ENCODE results near the gene SYNDIG1L.
"Not testable (repeated sequence)": the region's sequence is repeated elsewhere in the genome, so short reads cannot be mapped to it uniquely, and the experiment has no call there.

The SYNDIG1L gene

DNA sequence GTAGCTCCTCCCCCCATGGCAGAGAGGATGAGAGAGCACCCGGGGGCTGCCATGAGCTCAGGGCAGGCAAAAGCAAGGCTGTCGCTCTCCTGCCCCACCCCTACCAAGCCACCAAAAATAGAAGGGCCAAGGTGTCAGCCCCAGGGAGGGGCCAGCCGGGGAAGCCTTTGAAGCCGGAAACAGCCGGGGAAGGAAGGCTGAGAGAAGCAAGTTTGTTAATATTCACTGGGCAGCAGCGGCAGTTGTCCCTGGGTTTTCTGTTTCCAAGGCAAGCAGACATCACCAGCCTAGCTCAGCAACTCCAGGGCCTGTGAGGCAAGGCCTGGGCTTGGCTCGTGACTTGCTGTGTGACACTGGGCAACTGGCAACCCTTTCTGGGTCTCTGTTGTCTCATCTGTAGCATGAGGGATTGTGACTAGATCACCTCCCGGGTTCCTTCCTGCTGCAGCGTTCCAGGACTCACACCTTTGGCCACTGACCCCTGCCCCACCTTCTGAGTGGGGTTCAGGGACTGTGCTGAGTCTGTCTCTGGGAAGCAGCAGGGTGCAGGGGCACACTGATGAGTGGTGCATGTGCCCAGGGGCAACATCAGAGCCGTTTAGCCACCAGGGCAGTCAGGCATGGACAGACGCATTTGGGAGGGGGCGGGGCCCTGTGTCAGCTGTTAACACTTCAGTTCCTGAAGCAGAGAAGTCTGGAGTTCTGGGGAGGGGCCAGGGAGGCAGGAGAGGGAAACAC, 24.3 kb downstream of the SYNDIG1L start:
- peak; percentile 40 for DNase-seq

DNA sequence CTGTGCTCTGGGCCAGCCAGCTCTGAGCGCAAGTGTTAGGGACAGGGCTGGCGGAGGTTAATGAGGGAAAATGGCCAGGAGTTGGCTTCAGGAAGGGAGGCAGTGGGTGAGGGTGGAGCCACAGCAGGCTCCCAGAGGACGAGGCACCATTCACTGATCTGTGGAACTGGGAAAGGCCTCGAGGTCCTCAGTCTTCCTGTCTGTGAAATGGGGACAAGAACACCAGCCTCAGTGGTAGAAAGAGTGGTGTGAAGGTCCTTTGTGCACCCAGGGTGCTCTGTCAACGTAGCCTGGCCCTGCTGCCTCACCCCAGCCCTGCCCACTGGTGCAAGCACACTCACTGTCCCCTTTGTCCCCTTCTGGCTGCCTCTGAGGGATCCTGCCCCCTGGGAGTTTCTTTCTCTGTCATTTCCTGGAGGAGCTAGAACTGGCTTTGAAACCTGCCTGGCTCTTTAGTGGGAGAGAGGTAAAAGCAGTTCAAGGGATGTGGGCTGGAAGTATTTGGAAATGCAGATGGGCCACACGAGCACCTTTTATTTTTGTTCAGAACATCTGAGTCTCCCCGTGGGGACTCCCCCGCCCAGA, 25.0 kb downstream of the SYNDIG1L start:
- DNase-seq: no peak

DNA sequence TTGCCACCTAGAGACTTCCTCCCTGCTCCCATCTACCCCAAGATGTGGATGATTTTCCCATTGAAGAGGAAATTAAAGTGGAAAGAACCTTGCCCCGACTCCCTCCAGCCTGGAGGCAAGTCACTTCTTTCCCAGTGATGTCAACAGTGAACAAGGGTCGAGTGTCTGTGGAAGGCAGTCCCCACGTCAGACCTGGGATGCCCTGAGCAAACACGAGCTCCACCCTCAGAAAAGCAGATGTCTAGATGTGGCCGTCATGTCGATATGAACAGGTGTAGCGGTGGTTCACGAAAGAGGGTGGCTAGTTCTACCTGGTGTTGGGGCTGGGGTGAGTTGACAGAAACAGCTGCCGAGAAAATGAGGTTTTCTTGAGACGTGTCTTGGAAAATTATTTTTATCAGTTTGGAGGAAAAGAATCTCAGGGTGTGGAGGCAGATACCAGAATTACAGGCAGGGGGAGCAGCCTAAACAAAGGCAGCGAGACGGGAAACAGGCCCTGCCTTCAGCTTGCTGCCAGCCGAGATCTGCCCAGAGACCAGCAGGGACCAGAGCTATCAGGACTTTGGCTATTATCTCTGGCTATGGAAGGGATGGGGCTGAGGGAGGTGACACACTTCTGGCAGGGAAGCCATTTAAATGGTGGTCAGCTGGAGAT, 25.9 kb downstream of the SYNDIG1L start:
- no peak for DNase-seq

DNA sequence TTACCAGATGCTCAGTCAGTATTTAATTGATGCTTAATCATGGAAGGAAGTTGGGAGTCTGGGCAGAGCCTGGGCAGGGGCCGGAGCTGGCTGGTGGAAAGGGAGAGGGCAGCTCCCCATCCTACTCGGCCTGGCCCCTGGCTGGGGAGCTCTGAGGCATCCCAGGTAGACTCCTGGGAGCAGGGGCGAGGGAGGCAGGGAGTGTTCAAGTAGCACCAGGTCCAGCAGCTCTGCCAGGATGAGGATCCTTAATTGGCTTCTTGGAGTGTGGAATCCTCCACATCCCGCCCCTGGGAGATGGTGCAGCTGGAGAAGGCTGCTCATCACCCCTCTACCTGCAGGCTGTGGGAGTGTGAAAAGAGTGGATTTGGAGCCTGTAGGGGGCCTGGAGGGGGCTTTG, 30.9 kb downstream of the SYNDIG1L start:
- no peak for DNase-seq

DNA sequence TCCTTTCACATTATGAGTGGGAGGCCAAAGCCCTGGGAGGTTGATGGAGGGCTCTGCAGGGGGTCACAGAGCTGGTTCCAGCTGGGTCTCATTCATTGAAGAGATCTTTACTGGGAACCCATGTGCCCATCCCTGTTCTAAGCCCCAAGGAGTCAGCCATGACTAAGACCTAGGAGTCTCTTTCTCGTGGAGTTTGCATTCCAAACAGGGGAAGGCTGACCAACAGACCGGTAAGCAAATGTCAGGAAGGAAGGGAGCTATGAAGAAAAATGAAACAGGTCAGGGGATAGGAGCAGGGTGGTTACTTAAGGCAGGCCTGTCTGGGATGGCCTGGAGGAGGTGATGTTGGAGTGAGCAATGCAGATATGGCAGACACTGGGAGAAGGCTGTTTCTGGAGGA, 31.5 kb downstream of the SYNDIG1L start:
- no peak for DNase-seq

DNA sequence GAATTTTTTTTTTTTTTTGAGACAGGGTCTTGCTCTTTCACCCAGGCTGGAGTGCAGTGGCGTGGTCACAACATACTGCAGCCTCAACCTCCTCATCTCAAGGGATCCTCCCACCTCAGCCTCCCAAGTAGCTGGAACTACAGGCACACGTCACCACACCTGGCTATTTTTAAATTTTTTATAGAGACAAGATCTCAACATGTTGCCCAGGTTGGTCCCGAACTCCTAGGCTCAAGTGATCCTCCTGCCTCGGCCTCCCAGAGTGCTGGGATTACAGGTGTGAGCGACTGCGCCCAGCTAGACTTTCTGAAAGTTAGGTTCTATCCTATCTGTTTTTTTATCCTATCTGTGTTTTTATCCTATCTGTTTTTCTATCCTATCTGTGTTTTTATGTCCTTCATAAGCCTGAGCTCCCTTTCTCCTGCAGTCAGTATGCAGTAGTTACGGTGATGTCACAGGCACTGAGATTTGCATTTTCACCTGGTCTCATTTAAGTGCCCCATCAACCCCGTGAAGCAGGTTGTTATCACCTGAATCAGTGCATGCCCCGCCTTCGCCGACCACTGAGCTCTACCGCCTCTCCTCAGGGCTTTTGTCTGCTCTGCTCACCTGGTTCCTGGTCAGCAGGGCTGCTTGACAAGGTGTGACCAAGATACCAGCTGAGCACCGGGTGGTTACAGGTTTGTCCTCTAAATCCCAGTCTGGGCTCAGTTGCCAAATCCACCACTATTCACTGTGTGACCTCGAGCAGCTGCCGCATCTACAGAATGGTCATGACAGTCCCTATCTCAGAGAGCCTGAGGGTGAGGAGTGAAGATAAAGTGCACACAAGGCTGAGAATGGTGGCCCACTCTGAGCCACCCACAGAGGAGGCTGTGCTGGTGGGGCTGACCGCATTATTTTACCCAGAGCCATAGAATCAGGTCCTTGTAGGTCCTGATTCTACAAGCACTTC, 33.1 kb downstream of the SYNDIG1L start:
- DNase-seq: no peak

DNA sequence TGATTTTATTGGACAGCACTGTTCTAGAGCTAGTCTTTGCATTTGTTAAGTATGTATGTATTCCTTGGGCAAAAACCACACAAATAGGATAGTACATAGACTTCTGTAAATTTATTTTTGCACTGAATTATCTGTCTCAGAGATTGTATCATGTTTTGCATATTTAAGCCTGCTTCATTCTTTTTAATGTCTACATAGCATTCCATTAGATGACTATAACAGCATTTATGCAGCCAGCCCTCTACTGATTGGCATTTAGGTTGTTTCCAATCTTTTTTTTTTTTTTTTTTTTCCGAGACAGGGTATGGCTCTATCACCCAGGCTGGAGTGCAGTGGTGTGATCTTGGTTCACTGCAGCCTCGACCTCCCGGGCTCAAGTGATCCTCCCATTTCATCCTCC, 34.5 kb downstream of the SYNDIG1L start:
- DNase-seq: no peak

DNA sequence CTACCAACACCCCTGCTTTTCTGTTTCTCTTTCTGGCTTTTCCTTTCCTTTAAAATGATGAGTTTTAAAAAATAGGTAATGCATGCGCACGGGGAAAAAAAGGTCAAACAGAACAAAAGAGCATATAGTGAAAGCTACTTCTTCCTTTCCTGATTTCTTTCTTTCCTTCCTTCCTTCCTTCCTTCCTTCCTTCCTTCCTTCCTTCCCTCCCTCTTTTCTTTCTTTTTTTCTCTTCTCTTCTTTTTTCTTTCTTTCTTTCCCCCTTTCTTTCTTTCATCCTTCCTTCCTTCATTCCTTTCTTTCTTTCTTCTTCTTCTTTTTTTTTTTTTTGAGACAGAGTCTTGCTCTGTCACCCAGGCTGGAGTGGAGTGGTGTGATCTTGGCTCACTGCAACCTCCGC, 35.5 kb downstream of the SYNDIG1L start:
- DNase-seq: not testable (repeated sequence)

DNA sequence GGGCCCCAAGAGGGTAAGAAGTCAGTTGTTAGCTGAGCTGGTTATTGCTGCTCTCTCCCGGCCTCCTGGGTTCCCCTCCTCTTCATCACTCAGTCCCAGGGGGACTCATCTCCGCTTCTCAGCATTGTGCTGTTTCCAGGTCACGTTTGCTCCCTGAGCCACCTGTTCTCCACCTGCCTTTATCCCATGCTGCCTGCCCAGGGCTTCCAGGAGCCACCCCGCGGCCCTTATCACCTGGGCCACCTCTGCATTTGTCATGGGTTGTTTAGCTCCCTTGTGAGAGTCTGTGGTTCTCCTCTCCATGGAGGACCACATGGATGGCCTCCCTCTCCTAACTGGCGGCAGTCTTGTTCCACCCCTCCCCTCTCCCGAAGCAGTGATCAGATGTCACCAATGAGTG, 36.0 kb downstream of the SYNDIG1L start:
- DNase-seq: no peak

DNA sequence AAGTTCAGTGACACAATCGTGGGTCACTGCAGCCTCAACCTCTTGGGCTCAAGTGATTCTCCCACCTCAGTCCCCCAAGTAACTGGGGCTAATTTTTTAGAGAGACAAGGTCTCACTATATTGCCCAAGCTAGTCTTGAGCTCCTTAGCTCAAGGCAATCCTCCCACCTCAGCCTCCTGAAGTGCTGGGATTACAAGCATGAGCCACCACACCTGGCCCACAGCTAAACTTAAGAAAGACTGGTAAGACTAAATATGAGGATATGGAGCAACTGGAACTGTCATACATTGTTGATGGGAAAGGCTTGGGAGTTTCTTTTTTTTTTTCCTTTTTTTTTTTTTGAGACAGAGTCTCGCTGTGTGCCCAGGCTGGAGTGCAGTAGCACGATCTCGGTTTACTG, 43.8 kb downstream of the SYNDIG1L start:
- no peak for DNase-seq

DNA sequence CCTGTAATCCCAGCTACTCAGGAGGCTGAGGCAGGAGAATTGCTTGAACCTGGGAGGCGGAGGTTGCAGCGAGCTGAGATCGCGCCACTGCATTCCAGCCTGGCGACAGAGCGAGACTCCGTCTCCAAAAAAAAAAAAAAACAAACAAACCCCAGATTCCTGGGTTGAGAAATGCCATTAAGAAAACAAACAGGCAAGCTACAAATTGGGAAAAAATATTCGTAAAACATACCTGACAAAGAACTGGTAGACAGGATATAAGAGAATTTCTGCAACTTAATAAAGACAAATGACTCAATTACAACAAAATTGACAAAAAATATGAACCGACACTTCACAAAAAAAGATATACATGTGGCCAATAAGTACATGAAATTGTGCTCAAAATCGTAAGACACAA, 44.4 kb downstream of the SYNDIG1L start:
- DNase-seq: not testable (repeated sequence)

DNA sequence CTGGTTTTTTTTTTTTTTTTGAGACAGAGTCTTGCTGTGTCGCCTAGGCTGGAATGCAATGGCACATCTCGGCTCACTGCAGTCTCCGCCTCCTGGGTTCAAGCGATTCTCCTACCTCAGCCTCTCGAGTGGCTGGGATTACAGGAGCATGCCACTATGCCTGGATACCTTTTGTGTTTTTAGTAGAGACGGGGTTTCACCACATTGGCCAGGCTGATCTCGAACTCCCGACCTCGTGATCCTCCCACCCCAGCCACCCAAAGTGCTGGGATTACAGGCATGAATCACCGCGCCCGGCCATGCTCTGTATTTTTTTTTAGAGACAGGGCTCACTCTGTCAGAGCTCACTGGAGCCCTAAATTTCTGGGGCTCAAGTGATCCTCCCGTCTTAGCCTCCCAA, 45.2 kb downstream of the SYNDIG1L start:
- no peak for DNase-seq

DNA sequence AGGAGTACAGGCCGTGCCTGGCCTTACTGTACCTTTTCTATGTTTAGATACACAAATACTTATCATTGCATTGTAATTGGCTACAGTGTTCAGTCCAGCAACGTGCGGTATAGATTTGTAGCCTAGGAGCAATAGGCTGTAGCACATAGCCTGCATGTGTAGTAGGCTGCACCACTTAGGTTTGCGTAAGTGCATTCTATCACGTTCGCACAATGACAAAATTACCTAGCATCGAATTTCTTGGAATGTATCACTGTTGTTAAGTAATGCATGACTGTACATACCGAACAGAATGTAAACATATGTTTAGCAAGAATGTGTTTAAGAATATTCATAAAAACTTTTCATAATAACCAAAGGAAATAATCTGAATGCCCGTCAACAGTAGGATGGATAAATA, 45.8 kb downstream of the SYNDIG1L start:
- no peak for DNase-seq

DNA sequence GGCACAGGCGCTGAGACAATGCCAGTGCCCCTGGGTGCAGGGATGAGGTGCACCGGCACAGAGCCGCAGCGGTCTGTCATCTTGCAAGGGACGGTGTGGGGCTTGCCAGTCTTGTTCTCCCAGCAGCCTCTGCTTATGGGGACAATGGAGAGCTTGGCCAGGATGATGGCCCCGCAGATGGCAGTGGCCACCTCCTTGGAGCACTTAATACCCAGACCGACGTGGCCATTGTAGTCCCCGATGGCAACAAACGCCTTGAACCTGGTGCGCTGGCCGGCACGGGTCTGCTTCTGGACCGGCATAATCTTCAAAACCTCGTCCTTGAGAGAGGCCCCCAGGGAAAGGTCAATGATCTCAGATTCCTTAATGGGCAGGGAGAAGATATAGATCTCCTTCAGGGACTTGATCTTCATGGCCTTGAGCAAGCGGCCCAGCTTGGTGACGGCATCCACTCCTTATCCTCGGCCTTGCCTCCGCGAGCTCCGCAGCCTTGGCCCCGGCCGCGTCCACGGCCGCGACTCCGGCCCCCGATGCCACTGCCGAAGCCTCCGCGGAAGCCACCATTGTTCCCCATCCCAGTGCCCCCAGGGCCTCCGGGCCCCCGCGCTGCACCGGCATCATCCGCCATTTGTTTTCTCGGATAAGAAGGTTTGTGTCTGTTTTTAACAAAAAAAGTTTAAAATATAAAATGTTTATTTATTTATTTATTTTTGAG, 47.9 kb downstream of the SYNDIG1L start:
- no peak for DNase-seq

DNA sequence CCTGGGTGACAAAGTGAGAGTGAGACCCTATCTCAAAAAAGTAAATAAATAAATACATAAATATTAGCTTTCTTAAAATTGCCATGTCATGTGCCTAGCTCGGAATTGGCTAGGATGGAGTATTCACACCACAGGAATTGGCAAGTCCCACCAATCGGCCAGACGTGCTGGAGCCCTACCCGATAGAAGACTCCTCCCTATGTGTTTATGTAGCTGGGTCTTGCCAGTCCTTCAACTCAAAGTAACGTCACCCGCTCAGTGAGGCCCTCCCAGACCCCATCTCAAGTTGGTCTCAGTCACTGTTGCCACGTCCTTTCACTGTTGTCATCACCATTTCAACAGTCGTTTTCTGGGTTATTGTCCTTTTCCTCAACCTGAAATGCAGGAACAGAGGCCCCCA, 57.6 kb downstream of the SYNDIG1L start:
- DNase-seq: no peak

DNA sequence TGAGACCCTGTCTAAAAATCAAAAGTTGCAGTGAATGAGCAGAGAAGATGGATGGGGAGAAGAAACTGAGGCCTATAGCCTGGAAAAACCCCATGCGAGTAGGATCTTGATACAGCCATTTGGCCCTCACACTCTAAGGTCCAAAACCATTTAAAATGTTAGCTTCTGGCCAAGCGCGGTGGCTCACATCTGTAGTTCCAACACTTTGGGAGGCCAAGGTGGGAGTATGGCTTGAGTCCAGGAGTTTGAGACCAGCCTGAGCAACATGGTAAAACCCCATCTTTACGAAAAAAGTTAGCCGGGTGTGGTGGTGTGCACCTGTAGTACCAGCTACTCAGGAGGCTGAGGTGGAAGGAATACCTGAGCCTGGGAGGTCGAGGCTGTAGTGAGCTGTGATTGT, 58.0 kb downstream of the SYNDIG1L start:
- DNase-seq: no peak

DNA sequence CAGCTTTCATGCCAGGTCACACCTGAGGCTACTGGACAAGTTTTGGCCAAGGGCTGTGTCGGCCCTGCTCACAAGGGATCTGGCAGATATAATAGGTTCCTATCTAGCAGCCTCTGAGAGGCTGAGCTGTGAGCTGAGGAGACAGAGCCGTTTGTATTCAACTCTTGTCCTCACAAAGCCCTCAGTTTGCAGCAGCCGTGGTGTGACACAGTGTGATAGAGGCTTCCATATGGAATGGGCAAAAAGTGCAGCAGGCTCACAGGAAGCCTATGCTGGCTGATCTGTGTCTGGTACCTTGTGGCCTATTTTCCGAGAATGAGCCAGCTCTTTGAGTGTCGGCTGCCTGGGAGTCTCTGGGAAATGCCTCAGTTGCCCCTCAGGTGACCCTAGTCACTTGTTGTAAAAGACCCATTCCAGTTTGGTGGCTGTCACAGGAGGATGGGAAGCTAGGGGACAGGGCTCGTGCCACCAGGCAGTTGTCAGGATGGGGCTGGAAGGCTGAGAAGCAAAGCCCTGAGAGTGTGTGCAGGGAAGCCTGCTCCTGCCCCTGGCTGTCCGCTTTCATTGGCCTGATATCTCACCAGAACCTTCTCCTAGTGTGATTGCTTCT, 61.6 kb downstream of the SYNDIG1L start:
- no peak for DNase-seq

DNA sequence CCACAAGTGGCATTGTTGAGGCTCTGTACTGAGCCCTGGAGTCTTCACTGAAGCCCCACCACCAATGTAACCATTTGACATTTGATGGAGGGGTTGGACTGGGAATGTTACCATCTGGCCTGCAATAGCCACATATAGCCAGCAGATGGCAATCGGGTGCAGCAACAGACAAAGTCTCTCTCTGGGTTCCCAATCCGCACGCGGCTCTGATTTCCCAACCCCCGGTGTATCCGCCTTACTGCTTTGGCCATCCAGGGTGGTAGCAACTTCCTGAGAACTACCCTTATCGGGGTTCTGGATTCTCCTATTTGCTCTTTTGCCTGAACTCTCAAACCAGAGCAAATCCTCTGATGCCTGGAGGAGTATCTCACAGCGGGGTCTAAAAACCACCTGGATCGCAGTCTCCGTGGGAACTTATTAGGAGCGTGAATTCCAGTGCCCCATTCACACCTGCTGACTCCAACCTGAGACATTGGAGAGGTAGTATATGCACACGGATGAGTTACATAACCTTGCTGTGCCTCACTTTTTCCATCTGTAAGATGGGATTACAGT, 63.6 kb downstream of the SYNDIG1L start:
- DNase-seq: peak; percentile 81

DNA sequence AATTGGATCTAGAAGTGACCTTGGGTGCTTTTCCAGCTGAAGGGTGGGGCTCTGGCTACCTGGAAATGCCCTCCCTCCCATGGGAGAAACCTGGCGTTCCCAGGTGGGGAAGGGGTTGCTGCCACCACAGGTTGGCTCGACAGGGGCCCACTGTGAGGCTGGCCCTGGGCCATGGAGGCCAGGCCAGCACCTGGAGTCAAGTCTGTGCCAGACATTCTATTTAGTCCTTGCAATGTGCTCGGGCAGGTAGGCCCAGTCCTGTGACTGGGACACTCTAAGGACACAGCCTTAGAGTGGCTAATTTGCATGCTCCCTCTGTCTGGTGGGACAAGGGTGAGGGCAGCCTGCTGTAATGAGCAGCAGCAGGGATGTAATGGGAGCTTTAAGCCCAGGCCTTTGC, 65.8 kb downstream of the SYNDIG1L start:
- no peak for DNase-seq

DNA sequence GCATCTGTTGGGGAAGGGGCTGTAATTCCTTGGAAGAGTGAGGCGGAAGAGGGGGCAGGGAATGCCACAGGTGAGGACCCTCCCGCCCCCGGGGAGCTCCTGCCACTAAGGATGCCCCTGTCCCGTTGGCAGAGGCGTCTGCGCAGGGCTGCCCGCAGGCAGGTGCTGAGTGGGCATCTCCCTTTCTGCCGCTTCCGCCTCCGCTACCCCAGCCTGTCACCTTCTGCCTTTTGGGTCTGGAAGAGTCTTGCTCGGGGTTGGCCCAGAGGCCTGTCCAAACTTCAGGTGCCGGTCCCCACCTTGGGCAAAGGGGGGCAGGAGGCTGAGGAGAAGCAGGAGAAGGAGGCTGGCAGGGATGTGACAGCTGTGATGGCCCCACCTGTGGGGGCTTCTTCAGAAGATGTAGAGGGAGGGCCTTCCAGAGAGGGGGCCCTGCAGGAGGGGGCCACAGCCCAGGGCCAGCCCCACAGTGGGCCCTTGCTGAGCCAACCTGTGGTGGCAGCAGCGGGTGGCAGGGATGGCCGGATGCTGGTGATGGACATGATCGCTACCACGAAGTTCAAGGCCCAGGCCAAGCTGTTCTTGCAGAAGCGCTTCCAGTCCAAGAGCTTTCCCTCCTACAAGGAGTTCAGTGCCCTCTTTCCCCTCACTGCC, 67.7 kb downstream of the SYNDIG1L start:
- DNase-seq: no peak

DNA sequence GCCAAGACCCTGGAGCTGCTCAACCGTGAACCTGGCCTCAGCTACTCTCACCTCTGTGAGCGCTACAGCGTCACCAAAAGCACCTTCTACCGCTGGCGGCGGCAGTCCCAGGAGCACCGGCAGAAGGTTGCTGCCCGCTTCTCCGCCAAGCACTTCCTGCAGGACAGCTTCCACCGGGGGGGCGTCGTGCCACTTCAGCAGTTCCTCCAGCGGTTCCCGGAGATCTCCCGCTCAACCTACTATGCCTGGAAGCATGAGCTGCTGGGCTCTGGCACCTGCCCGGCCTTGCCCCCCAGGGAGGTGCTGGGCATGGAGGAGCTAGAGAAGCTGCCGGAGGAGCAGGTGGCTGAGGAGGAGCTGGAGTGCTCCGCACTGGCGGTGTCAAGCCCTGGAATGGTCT, 68.4 kb downstream of the SYNDIG1L start:
- no peak for DNase-seq
